ENCODE measurements around the gene PLIN1. TPM values are rescaled to one million over a fixed set of nuclear protein-coding genes. Genes with fewer than 3 reads are reported as not detected.

PLIN1 gene
- total RNA-seq, 1 experiment from 2014 or later: 0.30 TPM

GRCh38 chr15:89664441-89665350, 14.5 kb downstream of the PLIN1 start:
- Histone ChIP-seq H3K36me3 (ENCODE audit: insufficient read depth, low read length, poor library complexity, severe bottlenecking) (no peaks in the 10 kb centered on the region), H3K27ac (ENCODE audit: low read depth, low read length, poor library complexity, severe bottlenecking) (no peak overlapping the region), H3K4me1 (ENCODE audit: insufficient read depth, low read length, poor library complexity, severe bottlenecking) (peaks cover 3% of the 10 kb centered on the region), H3K4me3 (ENCODE audit: low read depth, low read length, poor library complexity, severe bottlenecking) (no peak overlapping the region), H3K9me3 (ENCODE audit: low read depth, low read length, poor library complexity, severe bottlenecking) (no peaks in the 10 kb centered on the region), H3K27me3 (replicated peaks; ENCODE audit: insufficient read depth, low read depth, low read length, poor library complexity) (peaks cover 10% of the 10 kb centered on the region)
- CTCF ChIA-PET: interaction anchor here (0.8 kb wide), 1 partner anchor 8 kb away, joined by 3 read pairs; no protein-coding TSS in a partner anchor
- TF ChIP-seq CTCF (conservative IDR thresholded peaks at IDR 0.05; ENCODE audit: low read depth, low read length) (no peak), EZH2 (IDR thresholded peaks at IDR 0.05; ENCODE audit: borderline replicate concordance, low read depth, low read length, poor library complexity, severe bottlenecking) (no peak)
- no TSS peak for BruUV-seq (replicated peaks)
- intact Hi-C loops (cut with micrococcal nuclease; ENCODE audit: unreplicated experiment): no loop called here
- no peak for DNase-seq (ENCODE audit: low spot score)
- POLR2A ChIA-PET (ENCODE audit: low non-redundant PET): no interaction called here

GRCh38 chr15:89662893-89663626, 16.1 kb downstream of the PLIN1 start:
- no peak for DNase-seq (ENCODE audit: low spot score)
- H3K4me3 ChIP-seq (ENCODE audit: low read depth, low read length, poor library complexity, severe bottlenecking): no peak overlapping the region
- no peak for TF ChIP-seq CTCF (conservative IDR thresholded peaks at IDR 0.05; ENCODE audit: low read depth, low read length)
- TF ChIP-seq EZH2 (IDR thresholded peaks at IDR 0.05; ENCODE audit: borderline replicate concordance, low read depth, low read length, poor library complexity, severe bottlenecking): no peak
- H3K27me3 ChIP-seq (replicated peaks; ENCODE audit: insufficient read depth, low read depth, low read length, poor library complexity): peaks cover 10% of the 10 kb centered on the region
- no peak overlapping the region for H3K27ac ChIP-seq (ENCODE audit: low read depth, low read length, poor library complexity, severe bottlenecking)
- BruUV-seq (replicated peaks): no TSS peak
- intact Hi-C loops (cut with micrococcal nuclease; ENCODE audit: unreplicated experiment): no loop called here
- no peaks in the 10 kb centered on the region for H3K36me3 ChIP-seq (ENCODE audit: insufficient read depth, low read length, poor library complexity, severe bottlenecking)
- no peaks in the 10 kb centered on the region for H3K9me3 ChIP-seq (ENCODE audit: low read depth, low read length, poor library complexity, severe bottlenecking)
- POLR2A ChIA-PET (ENCODE audit: low non-redundant PET): no interaction called here
- H3K4me1 ChIP-seq (ENCODE audit: insufficient read depth, low read length, poor library complexity, severe bottlenecking): peaks cover 3% of the 10 kb centered on the region
- CTCF ChIA-PET: no interaction called here

- BruUV-seq (replicated peaks): no TSS peak
- no peak for DNase-seq (ENCODE audit: low spot score)
- TF ChIP-seq EZH2 (IDR thresholded peaks at IDR 0.05; ENCODE audit: borderline replicate concordance, low read depth, low read length, poor library complexity, severe bottlenecking) (no peak), CTCF (conservative IDR thresholded peaks at IDR 0.05; ENCODE audit: low read depth, low read length) (no peak)
- ChIA-PET CTCF (no interaction called here), POLR2A (ENCODE audit: low non-redundant PET) (no interaction called here)
- H3K9me3 ChIP-seq (ENCODE audit: low read depth, low read length, poor library complexity, severe bottlenecking): no peaks in the 10 kb centered on the region
- H3K27ac ChIP-seq (ENCODE audit: low read depth, low read length, poor library complexity, severe bottlenecking): no peak overlapping the region
- peaks cover 10% of the 10 kb centered on the region for H3K27me3 ChIP-seq (replicated peaks; ENCODE audit: insufficient read depth, low read depth, low read length, poor library complexity)
- H3K4me3 ChIP-seq (ENCODE audit: low read depth, low read length, poor library complexity, severe bottlenecking): no peak overlapping the region
- no peaks in the 10 kb centered on the region for H3K36me3 ChIP-seq (ENCODE audit: insufficient read depth, low read length, poor library complexity, severe bottlenecking)
- intact Hi-C loops (cut with micrococcal nuclease; ENCODE audit: unreplicated experiment): no loop called here
- H3K4me1 ChIP-seq (ENCODE audit: insufficient read depth, low read length, poor library complexity, severe bottlenecking): peaks cover 3% of the 10 kb centered on the region
Observed at GRCh38 chr15:89660556-89660955, 18.6 kb downstream of the PLIN1 start.
